Activated CD8-positive, alpha-beta T cell treated with anti-CD3 and anti-CD28 coated beads, Interleukin-2, amount 10 ng/mL, durations not matched to agents 7 days and 5 days (primary cell): ENCODE data around the gene RPLP2. TPM values are rescaled to one million over a fixed set of nuclear protein-coding genes. Genes with fewer than 3 reads are reported as not detected.

Experiments used
- ATAC-seq: fragments of 150-1000 bp; cut with Tn5 transposase; one replicate; pipeline ENCODE4 v1.10.0; 2021; ENCODE audit warnings: moderate library complexity
- CTCF ChIA-PET: fragments of 350-600 bp; sonication (Branson Sonifier 250); formaldehyde crosslinking; loops from one replicate; lab custom pipeline; 2021; ENCODE audit warnings: antibody characterized with exemption; lab: Charles Lee
- POLR2A ChIA-PET: fragments of 350-600 bp; sonication (Branson Sonifier 250); formaldehyde crosslinking; loops from one replicate; lab custom pipeline; 2021; ENCODE audit warnings: antibody characterized with exemption; lab: Charles Lee
- DNase-seq: peaks from one replicate; pipeline ENCODE4 v3.0.0-alpha.2; 2020
- H3K27ac Mint-ChIP-seq: one replicate; pipeline ENCODE4 v1.8.0; 2021; ENCODE audit warnings: mild to moderate bottlenecking, mixed read lengths
- H3K27me3 Mint-ChIP-seq: one replicate; pipeline ENCODE4 v1.8.0; 2021; ENCODE audit warnings: low read depth, mixed read lengths
- H3K36me3 Mint-ChIP-seq: one replicate; pipeline ENCODE4 v1.8.0; 2021; ENCODE audit warnings: low read depth, mixed read lengths
- H3K4me1 Mint-ChIP-seq: one replicate; pipeline ENCODE4 v1.8.0; 2021; ENCODE audit warnings: low read depth, mixed read lengths
- H3K4me3 Mint-ChIP-seq: one replicate; pipeline ENCODE4 v1.8.0; 2021; ENCODE audit warnings: mild to moderate bottlenecking, mixed read lengths
- H3K9me3 Mint-ChIP-seq: one replicate; pipeline ENCODE4 v1.8.0; 2022; ENCODE audit warnings: mixed read lengths; ENCODE audit not compliant: insufficient read depth
- total RNA-seq, 2 experiments: library from RNA; stranded (reverse); gene quantifications; one replicate each; pipeline ENCODE4 v1.2.3, GENCODE V29; 2021

Gene RPLP2
- total RNA-seq, 2 experiments from 2014 or later, result 2,268 to 2,338 TPM

- ATAC-seq, result no peak
- POLR2A ChIA-PET, result interaction anchor here (1.4 kb wide), 1 partner anchor 16 kb away, joined by 3 read pairs; no protein-coding TSS in a partner anchor
These were observed 3.8 kb downstream of the RPLP2 start for GRCh38 chr11:813456-814096.

GRCh38 chr11:815675-816432 is 6.1 kb downstream of the RPLP2 start:
- Mint-ChIP-seq H3K4me1 (peaks cover 29% of the 10 kb centered on the region), H3K27me3 (no peaks in the 10 kb centered on the region), H3K9me3 (no peaks in the 10 kb centered on the region), H3K36me3 (peaks cover 26% of the 10 kb centered on the region), H3K27ac (no peak overlapping the region), H3K4me3 (no peak overlapping the region)
- ATAC-seq (no peak), DNase-seq (no peak)
- ChIA-PET POLR2A (interaction anchor here (1.2 kb wide), 1 partner anchor 121 kb away, joined by 4 read pairs; the partner anchor contains the start of genes DEAF1 and TMEM80), CTCF (interaction anchor here (0.9 kb wide), 1 partner anchor 17 kb away, joined by 3 read pairs; the partner anchor contains the start of gene CD151)

More at GRCh38 chr11:813456-814096, 3.8 kb downstream of the RPLP2 start:
- Mint-ChIP-seq H3K9me3 (no peaks in the 10 kb centered on the region), H3K27me3 (no peaks in the 10 kb centered on the region), H3K4me3 (no peak overlapping the region), H3K36me3 (peaks cover 36% of the 10 kb centered on the region), H3K4me1 (peaks cover 35% of the 10 kb centered on the region), H3K27ac (peak overlapping the region; percentile 55)
- CTCF ChIA-PET, result no interaction called here
- DNase-seq, result no peak

GRCh38 chr11:816433-816779 is 6.6 kb downstream of the RPLP2 start:
- POLR2A ChIA-PET, result interaction anchor here (1.2 kb wide), 1 partner anchor 121 kb away, joined by 4 read pairs; the partner anchor contains the start of genes DEAF1 and TMEM80
- H3K4me3 Mint-ChIP-seq, result no peak overlapping the region
- CTCF ChIA-PET, result interaction anchor here (0.9 kb wide), 1 partner anchor 16 kb away, joined by 3 read pairs; the partner anchor contains the start of gene CD151
- no peaks in the 10 kb centered on the region for H3K9me3 Mint-ChIP-seq
- H3K4me1 Mint-ChIP-seq, result peaks cover 28% of the 10 kb centered on the region
- no peak overlapping the region for H3K27ac Mint-ChIP-seq
- peaks cover 21% of the 10 kb centered on the region for H3K36me3 Mint-ChIP-seq
- no peak for ATAC-seq
- DNase-seq, result no peak
- no peaks in the 10 kb centered on the region for H3K27me3 Mint-ChIP-seq

GRCh38 chr11:818396-819128 is 8.8 kb downstream of the RPLP2 start, which contains the start of gene PNPLA2:
Gene PNPLA2, plus strand, starts transcription at chr11:818914. Its CDS starts 805 bp downstream, at chr11:819719.
- no peak for ATAC-seq
- peak within 1 kb of the TSS; percentile 80 for H3K4me3 Mint-ChIP-seq
- ChIA-PET POLR2A (interaction anchor here (0.9 to 2.9 kb wide), 6 partner anchors 10 to 611 kb away, joined by 3 to 31 read pairs (median 9); partner anchors contain the start of genes BET1L, CD151, CRACR2B and PIDD1), CTCF (interaction anchor here (1.0 to 1.6 kb wide), 2 partner anchors 14 kb away, joined by 4 to 9 read pairs; partner anchors contain the start of genes CD151 and PIDD1)
- H3K4me1 Mint-ChIP-seq, result peaks cover 17% of the 10 kb centered on the region
- H3K36me3 Mint-ChIP-seq, result peaks cover 6% of the 10 kb centered on the region
- H3K27me3 Mint-ChIP-seq, result no peaks in the 10 kb centered on the region
- no peak for DNase-seq
- peak within 1 kb of the TSS; percentile 77 for H3K27ac Mint-ChIP-seq
- H3K9me3 Mint-ChIP-seq, result no peaks in the 10 kb centered on the region

- peak; percentile 93 for DNase-seq
- CTCF ChIA-PET, result interaction anchor here (0.8 to 1.6 kb wide), 5 partner anchors 8 to 24 kb away, joined by 3 to 9 read pairs (median 4); partner anchors contain the start of genes CD151, PIDD1, RPLP2 and TSPAN4
- Mint-ChIP-seq H3K9me3 (no peaks in the 10 kb centered on the region), H3K4me1 (peaks cover 17% of the 10 kb centered on the region), H3K4me3 (peak overlapping the region; percentile 80), H3K36me3 (peaks cover 5% of the 10 kb centered on the region), H3K27ac (peak overlapping the region; percentile 77), H3K27me3 (no peaks in the 10 kb centered on the region)
- POLR2A ChIA-PET, result interaction anchor here (0.9 to 2.9 kb wide), 6 partner anchors 10 to 612 kb away, joined by 3 to 31 read pairs (median 9); partner anchors contain the start of genes BET1L, CD151, CRACR2B and PIDD1
- ATAC-seq, result peak; percentile 77
These were observed 9.6 kb downstream of the RPLP2 start for GRCh38 chr11:819129-819931.

- Mint-ChIP-seq H3K9me3 (no peaks in the 10 kb centered on the region), H3K36me3 (peaks cover 9% of the 10 kb centered on the region), H3K27me3 (no peaks in the 10 kb centered on the region), H3K27ac (peak overlapping the region; percentile 78), H3K4me1 (peaks cover 17% of the 10 kb centered on the region), H3K4me3 (peak overlapping the region; percentile 80)
- POLR2A ChIA-PET, result interaction anchor here (0.6 to 2.9 kb wide), 7 partner anchors 10 to 24 kb away, joined by 3 to 31 read pairs (median 9); partner anchors contain the start of genes CD151, CRACR2B, PIDD1 and POLR2L
- DNase-seq (peak; percentile 97), ATAC-seq (peak; percentile 77)
- CTCF ChIA-PET, result interaction anchor here (0.8 to 1.6 kb wide), 5 partner anchors 9 to 23 kb away, joined by 3 to 9 read pairs (median 4); partner anchors contain the start of genes CD151, PIDD1, RPLP2 and TSPAN4
These were observed 10.3 kb downstream of the RPLP2 start for GRCh38 chr11:819943-820649.

- Mint-ChIP-seq H3K36me3 (peaks cover 15% of the 10 kb centered on the region), H3K27me3 (no peaks in the 10 kb centered on the region), H3K4me1 (peaks cover 17% of the 10 kb centered on the region), H3K4me3 (peak overlapping the region; percentile 80), H3K27ac (peak overlapping the region; percentile 78), H3K9me3 (no peaks in the 10 kb centered on the region)
- CTCF ChIA-PET, result interaction anchor here (1.3 to 1.6 kb wide), 3 partner anchors 9 to 27 kb away, joined by 3 to 9 read pairs (median 6); partner anchors contain the start of gene CD151
- POLR2A ChIA-PET, result interaction anchor here (0.6 to 2.9 kb wide), 4 partner anchors 10 to 24 kb away, joined by 3 to 31 read pairs (median 16); partner anchors contain the start of genes CD151, CRACR2B and RPLP2
- ATAC-seq (no peak), DNase-seq (no peak)
These were observed 11.1 kb downstream of the RPLP2 start for GRCh38 chr11:820655-821511.

- Mint-ChIP-seq H3K27ac (peak overlapping the region; percentile 34), H3K9me3 (no peaks in the 10 kb centered on the region), H3K4me1 (peaks cover 22% of the 10 kb centered on the region), H3K4me3 (peak overlapping the region; percentile 80), H3K27me3 (no peaks in the 10 kb centered on the region), H3K36me3 (peaks cover 15% of the 10 kb centered on the region)
- ATAC-seq, result no peak
- CTCF ChIA-PET, result interaction anchor here (1.0 to 1.3 kb wide), 2 partner anchors 11 to 26 kb away, joined by 3 read pairs; no protein-coding TSS in a partner anchor
- POLR2A ChIA-PET, result interaction anchor here (0.9 to 2.9 kb wide), 4 partner anchors 11 to 22 kb away, joined by 3 to 27 read pairs (median 3); partner anchors contain the start of genes CD151 and RPLP2
- no peak for DNase-seq
These were observed 12.0 kb downstream of the RPLP2 start for GRCh38 chr11:821512-822371.
